ENCODE measurements around the gene PDE3A.

The PDE3A gene

GRCh38 chr12:20627001-20627588 lies 258.8 kb downstream of the PDE3A start:
- DNase-seq: no peak

DNA sequence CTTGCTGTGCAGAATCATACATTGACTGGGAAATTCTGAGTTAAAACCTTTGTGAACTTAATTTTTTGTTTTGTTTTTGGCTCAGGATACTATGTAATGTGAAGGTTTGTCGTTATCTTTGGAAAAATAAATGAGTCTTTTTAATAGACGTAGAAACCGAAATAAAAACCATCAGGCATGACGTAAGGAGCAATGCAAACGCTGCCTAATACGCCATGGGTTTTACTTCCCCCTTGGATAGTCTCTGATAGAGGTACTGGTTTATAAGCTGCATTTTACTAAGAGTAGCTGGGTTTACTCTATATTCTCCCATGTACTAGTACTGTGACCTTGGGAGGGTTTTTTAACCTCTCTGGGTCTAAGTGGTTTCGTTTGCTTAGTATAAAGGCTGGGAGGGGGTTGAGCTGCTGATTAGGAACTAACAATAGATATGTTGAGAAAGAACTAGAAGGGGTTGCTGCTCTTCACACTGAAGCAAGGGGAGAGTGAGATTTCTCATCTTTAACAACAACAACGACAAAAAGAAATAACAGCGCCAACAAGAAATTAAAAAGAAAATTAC lies 260.0 kb downstream of the PDE3A start:
- no peak for DNase-seq

DNA sequence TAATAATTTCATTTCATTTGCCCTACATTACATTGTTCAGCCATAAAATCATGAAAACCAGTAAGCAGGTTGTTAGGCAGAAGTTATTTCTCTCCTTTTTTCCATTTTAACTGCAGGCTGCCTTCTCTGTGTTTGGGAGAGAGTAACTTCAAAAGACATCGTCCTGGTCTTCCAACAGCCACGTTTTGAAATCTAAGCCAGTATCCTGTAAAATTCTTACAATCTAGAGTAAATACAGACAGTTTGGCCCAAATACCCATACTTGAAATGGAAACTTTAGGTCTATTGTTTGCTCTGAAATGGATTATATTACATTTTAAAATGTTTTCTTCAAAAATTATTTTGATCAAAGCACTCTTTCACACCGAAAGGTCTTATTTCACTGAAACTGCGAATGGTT lies 260.7 kb downstream of the PDE3A start:
- DNase-seq: no peak

- DNase-seq: no peak
Measured at GRCh38 chr12:20629414-20630156, 261.2 kb downstream of the PDE3A start.

DNA sequence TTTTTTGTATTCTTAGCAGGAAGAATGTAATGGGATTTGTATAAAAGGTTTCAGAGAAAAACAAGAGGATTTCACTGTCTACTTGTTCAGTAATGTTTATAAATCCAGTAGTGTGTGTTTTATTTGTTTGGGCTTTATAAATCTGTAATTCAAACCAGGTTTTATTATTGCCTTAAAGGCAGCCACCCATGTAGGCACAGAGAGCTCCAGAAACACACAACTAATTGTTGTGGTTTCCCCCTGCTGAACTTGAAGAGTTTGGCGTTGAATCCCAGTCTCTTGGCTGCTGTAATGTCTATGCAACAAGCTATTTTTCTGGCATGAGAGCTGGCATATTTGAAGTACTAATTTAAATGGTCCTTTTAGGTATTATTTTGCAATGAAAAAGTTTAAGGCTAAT lies 263.4 kb downstream of the PDE3A start:
- DNase-seq: no peak

- no peak for DNase-seq
Measured at GRCh38 chr12:20641106-20641505, 272.8 kb downstream of the PDE3A start.

GRCh38 chr12:20643822-20644221 lies 275.5 kb downstream of the PDE3A start:
- DNase-seq: no peak

- peak in 1 of 5 experiments; percentile 4 for DNase-seq
Measured at GRCh38 chr12:20646239-20646827, 278.0 kb downstream of the PDE3A start.

GRCh38 chr12:20653871-20654270 lies 285.5 kb downstream of the PDE3A start:
- no peak for DNase-seq

- no peak for DNase-seq
Measured at GRCh38 chr12:20656600-20656999, 288.3 kb downstream of the PDE3A start.

DNA sequence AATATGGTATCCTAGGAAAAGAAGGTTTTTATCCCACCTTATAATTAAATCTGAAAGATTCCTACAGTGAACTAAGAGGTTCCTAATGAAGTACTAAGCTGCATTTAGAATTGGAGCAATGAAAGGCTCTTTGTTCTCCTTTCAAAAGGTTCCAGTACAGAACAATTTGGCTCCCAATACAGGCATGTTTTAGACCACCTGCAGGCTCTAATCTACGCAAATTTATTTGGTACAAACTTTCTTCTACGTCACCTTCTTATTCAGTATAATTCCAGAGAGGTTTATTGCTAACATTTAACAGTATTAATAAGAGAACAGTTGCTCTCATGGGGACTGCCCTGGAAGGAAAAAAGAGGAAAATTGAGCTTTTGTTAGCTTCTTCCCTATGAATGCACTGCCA lies 289.2 kb downstream of the PDE3A start:
- no peak for DNase-seq

DNA sequence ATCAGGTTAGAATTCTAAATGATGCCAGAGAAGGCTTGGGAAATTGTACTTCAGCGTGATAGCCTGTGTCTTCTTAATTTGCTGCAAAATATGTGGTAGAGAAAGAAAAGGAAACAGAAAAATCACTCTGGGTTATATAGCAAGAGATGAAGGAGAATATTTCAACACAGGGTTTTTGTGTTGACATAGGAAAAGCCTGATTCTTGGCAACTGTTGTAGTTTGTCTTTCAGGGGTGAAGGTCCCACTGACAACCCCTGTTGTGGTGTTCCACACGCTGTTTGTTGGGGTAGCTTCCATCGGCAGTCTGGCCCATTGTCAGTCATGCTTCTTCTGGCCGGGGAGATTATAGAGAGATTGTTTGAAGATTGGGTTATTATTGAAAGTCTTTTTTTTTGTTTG lies 313.0 kb downstream of the PDE3A start:
- DNase-seq: no peak

DNA sequence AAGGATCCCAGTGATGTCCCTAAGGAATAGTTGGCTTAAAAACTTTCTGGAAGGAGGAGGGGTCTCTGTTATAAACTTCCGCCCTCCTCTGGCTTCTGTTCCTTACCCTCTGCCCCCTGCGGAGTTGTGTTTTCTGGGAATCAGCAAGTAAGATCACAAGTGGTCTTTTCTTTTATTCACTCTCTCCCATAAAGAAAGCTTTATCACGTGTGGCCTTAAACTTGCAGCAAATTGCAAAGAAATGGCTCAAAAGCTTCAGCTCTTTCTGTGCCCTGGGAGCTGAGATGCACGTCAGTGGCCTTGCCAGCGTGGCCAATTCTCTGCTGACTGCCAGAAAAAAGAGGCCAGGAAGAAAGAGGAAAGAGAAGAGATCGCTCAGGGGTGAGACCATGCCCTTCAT lies 326.9 kb downstream of the PDE3A start, which contains the start of gene SLCO1C1:
Gene SLCO1C1, plus strand, starts transcription at position 101 of the 400 bp plus-strand sequence. CDS start 4,245 bp downstream, outside the sequence.
- DNase-seq: no peak

DNA sequence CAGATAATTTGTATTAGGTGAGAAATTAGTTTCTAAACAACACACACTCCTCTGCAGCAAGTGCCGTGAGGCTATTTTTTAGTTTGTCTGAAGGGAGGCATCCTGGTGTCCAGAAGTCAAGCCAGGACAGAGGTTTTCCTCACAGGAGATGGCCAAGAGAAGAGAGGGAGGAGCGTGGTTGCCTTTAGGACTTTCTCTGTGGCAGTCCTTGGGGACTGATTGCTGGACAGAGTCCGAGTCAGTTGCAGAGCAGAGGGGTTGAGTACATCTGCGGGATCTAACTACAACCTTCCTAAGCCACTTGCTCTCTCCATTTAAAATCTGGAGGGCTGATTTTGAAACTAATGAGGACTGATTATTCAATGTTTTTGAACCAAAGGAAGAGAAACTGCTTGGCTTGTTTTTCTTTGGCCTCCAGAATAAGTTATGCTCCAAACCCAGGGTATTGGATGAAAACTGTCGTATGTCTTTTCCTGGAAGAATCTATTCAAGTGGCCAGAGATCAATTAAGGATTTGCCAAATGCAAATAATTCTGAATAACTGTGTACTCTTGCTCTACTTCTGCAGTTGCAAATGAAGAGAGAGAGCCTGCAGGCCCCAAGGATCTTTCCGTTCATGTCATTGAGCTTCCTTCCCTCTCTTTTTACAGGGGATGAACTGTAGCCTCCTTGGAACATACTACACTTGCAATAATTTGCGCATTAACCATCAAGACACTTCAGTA lies 328.0 kb downstream of the PDE3A start:
- DNase-seq: no peak

GRCh38 chr12:20701106-20701505 lies 332.8 kb downstream of the PDE3A start:
- no peak for DNase-seq

DNA sequence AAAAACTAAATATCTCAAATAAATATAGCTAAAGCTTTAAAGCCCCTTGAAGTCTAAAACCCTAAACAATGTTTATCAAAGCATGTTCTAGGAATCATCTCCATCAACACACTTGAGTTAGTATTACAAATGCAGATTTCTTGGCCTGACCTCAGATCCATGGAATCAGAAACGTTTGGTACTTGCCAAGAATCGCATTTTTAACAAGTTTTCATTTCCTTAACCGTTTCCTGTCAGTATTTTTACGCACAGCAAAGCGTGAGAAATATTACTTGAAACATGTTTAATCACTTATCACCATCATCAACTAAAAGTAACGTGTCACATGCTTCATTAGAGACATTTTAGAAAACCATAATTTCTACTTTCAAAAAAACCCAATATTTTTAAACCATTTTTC lies 336.5 kb downstream of the PDE3A start:
- no peak for DNase-seq

DNA sequence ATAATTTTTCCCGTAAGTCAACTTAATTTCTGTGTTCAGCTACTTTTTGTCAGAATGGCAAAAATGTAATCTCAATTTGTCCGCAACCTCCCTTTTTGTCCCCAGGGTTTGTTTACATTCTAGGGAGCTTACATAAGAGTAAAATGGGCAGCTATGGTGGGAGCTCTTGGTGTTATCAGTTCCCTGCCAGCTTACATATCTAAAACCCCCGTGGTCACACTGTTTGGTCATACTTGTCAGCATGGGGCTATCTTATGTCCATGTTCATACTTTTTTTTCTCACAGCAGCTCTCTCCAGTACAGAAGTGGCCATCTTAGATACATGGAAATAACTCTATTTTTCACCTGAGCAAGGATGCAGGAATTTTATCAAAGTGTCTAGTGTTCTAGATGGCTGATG lies 343.5 kb downstream of the PDE3A start:
- no peak for DNase-seq

- no peak for DNase-seq
Measured at GRCh38 chr12:20716037-20716436, 347.7 kb downstream of the PDE3A start.

DNA sequence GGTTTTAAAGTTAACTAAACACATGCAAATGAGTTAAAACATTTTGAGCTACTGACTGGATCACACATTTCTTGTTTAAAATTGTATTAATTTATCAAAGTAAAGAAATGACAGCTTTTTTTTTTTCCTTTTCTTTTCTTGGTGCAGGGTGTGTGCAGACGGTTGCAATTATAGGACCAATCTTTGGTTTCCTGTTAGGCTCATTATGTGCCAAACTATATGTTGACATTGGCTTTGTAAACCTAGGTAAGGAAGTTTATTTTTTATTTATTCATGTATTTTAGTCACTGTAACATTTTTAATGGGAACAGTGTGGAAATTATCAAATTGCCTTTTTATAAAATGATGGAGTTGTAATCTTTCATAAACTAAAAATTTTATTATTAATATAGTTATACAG lies 348.6 kb downstream of the PDE3A start:
- DNase-seq: no peak

- no peak for DNase-seq
Measured at GRCh38 chr12:20718294-20718693, 350.0 kb downstream of the PDE3A start.

DNA sequence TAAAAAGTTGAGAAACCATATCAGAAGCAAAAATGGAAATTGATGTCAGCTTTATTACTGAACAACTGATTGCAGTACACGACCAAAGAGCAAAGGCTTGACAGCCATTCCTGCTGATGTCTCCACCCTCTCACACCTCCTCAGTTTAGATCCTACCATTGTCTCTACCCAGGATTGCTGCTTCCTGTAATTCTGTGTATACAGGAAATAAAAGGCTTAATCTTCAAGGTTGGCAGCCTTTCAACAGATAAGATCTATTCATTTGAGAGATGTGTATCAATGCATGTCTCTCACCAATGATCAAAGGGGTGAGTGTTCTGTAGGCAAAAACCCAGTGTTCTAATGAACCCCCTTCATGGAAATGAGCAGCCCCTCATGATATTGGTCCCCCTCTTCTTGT lies 353.8 kb downstream of the PDE3A start:
- DNase-seq: no peak

- DNase-seq: no peak
Measured at GRCh38 chr12:20731274-20731673, 362.9 kb downstream of the PDE3A start.
